Measurements from ENCODE around the gene AMPD3. TPM values are rescaled to one million over a fixed set of nuclear protein-coding genes. Genes with fewer than 3 reads are reported as not detected.

Gene AMPD3
- total and polyA plus RNA-seq, 9 donors = 2.0 to 9.3 (median 6.8) TPM

DNA sequence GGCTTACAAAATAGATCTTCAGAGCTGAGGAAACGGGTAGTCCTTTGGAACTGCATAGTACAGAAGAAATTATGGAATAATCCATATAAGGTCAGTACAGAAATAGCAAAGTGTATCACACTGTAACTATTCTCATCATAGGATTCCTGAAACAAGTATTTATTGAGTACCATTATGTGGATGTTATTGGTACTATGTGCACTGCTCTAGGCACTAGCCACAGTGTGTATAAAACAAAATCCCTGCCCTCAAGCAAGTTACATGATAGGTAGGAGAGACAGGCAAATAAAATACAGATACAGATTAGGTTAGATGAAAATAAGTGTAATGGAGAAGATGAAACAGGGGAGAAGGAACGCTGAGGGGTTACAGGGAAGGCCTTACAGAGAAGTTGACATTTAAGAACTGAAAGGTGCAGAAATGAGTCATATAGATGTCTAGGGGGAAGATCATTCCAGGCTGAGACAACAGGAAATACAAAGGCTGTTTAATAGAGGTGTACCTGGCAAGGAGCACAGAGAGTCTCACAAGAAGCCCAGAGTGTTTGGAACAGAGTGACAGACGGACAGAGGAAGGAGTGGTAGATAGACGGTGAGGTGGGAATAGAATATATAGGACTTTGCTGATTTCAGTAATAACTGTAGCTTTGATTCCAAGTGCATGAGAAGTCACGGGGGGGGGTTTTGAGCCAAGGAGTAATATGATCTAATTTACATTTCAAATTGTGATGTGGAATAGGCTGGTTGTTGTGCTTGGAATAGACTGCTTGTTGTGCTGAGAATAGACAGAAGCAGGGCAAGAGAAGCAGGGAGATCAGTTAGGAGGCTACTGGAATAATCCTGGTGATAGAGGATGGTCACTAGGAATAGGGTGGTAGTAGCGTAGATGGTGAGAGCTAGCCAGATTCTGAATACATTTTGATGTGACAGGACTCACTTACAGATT, 72.2 kb downstream of the AMPD3 start:
- no peak for DNase-seq
- no peaks in the 10 kb centered on the region for H3K4me1 ChIP-seq (ENCODE audit: insufficient read depth)
- no peaks in the 10 kb centered on the region for H3K9me3 ChIP-seq
- no peaks in the 10 kb centered on the region for H3K27me3 ChIP-seq
- H3K36me3 ChIP-seq = no peaks in the 10 kb centered on the region
- TF ChIP-seq POLR2A (IDR thresholded peaks at IDR 0.05) = no peak
- H3K4me3 ChIP-seq = no peak overlapping the region
- intact Hi-C loops (cut with DNase I) = loop anchor here in 1 of 4 donors (10.0 kb wide), 1 partner anchor 1868 kb away; no protein-coding TSS in a partner anchor
- WGBS, 3 donors = 72 to 74% (median 73%) methylated on average over 6 of the region's 6 CpGs
- no peak overlapping the region for H3K27ac ChIP-seq

DNA sequence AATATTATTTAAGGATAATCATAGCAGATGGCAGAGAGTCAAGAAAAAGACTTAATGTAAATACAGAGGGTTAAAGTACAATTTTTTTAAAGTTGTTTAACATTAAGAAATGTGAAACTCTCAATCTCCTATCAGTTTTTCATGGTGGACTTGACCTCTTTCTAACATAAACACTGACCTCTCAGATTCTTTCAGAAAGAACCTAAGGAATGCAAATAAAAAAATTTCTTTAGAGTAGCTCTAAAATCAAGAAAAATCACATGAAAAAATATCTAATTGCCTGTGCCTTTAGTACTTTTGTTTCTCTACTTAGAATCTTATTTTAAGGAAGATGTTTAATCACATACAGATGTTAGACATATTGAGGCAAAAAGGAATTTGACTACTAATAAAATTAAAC, 73.1 kb downstream of the AMPD3 start:
- intact Hi-C loops (cut with DNase I) = loop anchor here in 1 of 4 donors (10.0 kb wide), 1 partner anchor 1867 kb away; no protein-coding TSS in a partner anchor
- TF ChIP-seq, protein P1, sequence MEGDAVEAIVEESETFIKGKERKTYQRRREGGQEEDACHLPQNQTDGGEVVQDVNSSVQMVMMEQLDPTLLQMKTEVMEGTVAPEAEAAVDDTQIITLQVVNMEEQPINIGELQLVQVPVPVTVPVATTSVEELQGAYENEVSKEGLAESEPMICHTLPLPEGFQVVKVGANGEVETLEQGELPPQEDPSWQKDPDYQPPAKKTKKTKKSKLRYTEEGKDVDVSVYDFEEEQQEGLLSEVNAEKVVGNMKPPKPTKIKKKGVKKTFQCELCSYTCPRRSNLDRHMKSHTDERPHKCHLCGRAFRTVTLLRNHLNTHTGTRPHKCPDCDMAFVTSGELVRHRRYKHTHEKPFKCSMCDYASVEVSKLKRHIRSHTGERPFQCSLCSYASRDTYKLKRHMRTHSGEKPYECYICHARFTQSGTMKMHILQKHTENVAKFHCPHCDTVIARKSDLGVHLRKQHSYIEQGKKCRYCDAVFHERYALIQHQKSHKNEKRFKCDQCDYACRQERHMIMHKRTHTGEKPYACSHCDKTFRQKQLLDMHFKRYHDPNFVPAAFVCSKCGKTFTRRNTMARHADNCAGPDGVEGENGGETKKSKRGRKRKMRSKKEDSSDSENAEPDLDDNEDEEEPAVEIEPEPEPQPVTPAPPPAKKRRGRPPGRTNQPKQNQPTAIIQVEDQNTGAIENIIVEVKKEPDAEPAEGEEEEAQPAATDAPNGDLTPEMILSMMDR (IDR thresholded peaks at IDR 0.05) = no peak
- TF ChIP-seq EP300 (IDR thresholded peaks at IDR 0.05) = no peak
- TF ChIP-seq POLR2A (IDR thresholded peaks at IDR 0.05) = no peak
- H3K4me1 ChIP-seq (ENCODE audit: insufficient read depth) = no peaks in the 10 kb centered on the region
- DNase-seq = no peak
- H3K9me3 ChIP-seq = no peaks in the 10 kb centered on the region
- no peaks in the 10 kb centered on the region for H3K27me3 ChIP-seq
- H3K27ac ChIP-seq = no peak overlapping the region
- no peaks in the 10 kb centered on the region for H3K36me3 ChIP-seq
- no peak overlapping the region for H3K4me3 ChIP-seq

DNA sequence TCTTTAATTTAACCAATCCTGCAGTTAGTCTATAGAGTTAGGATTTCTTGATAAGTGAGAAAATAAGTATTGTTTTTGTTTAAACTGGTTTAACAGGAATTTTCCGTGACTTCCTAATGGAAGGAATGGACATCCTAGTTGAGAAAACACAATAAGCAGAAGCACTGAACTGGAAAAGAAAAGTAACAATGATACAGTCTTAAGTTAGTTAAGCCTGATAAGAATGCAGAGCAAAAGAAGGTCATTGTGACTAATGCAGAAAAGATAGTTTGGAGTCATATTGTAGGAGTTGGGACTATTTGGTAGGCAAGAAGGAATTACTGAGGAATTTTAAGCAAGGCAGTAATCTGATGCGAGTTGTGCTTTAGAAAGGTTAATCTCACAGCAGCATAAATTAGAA, 74.2 kb downstream of the AMPD3 start:
- 83 to 92% (median 88%) methylated on average over 2 of the region's 2 CpGs for whole genome bisulfite sequencing, 3 donors
- Histone ChIP-seq H3K27ac (no peak overlapping the region), H3K36me3 (no peaks in the 10 kb centered on the region), H3K4me1 (ENCODE audit: insufficient read depth) (no peaks in the 10 kb centered on the region), H3K27me3 (no peaks in the 10 kb centered on the region), H3K4me3 (no peak overlapping the region), H3K9me3 (no peaks in the 10 kb centered on the region)
- intact Hi-C loops (cut with DNase I) = loop anchor here in 1 of 4 donors (10.0 kb wide), 1 partner anchor 1866 kb away; no protein-coding TSS in a partner anchor
- DNase-seq = no peak
- TF ChIP-seq, protein P1 (IDR thresholded peaks at IDR 0.05) = no peak
- no peak for TF ChIP-seq EP300 (IDR thresholded peaks at IDR 0.05)
- no peak for TF ChIP-seq POLR2A (IDR thresholded peaks at IDR 0.05)

DNA sequence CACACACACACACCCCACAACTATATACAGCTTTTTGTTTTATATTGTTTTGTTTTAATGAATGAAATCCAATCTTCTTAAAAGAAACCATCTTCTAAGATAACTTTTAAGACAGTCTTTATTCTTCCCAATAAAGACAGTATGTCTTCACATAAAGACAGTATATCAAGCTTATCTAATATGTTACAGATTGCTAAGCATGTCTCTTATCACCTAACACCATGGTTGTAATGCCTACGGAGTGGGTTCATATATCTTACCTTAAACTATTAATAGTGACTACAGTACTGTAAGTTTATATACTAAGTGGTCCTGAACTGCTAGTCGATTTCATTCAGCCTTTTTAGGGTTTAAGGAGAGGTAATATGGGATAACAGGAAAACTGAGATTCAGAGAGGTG, 77.5 kb downstream of the AMPD3 start:
- H3K9me3 ChIP-seq = no peaks in the 10 kb centered on the region
- intact Hi-C loops (cut with DNase I) = no loop called here
- H3K4me1 ChIP-seq (ENCODE audit: insufficient read depth) = no peaks in the 10 kb centered on the region
- no peak for DNase-seq
- TF ChIP-seq, protein P1 (IDR thresholded peaks at IDR 0.05) = no peak
- TF ChIP-seq EP300 (IDR thresholded peaks at IDR 0.05) = no peak
- TF ChIP-seq POLR2A (IDR thresholded peaks at IDR 0.05) = no peak
- 63 to 86% (median 82%) methylated on average over 2 of the region's 2 CpGs for WGBS, 3 donors
- H3K27ac ChIP-seq = no peak overlapping the region
- no peak overlapping the region for H3K4me3 ChIP-seq
- no peaks in the 10 kb centered on the region for H3K27me3 ChIP-seq
- no peaks in the 10 kb centered on the region for H3K36me3 ChIP-seq

DNA sequence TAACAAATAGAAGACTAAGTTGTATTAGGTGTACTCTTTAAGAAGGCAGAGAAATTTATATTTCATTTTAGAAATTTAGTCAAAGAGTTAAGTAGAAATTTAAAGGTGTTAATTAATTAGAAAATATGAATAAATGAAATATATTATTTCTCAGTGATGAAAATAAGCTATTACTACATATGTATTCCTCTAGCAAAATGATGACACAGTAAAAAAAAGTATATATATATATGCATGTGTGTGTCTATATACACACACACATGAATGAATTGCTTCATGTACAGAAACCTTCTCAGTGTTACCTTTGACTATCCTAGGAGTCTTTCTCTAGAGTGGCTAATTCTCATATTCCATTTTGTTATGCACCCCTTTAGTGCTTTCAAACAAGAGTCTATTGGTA, 78.3 kb downstream of the AMPD3 start:
- intact Hi-C loops (cut with DNase I) = no loop called here
- Histone ChIP-seq H3K36me3 (no peaks in the 10 kb centered on the region), H3K27ac (no peak overlapping the region), H3K4me3 (no peak overlapping the region), H3K9me3 (no peaks in the 10 kb centered on the region), H3K4me1 (ENCODE audit: insufficient read depth) (no peaks in the 10 kb centered on the region), H3K27me3 (no peaks in the 10 kb centered on the region)
- DNase-seq = no peak
- no peak for TF ChIP-seq EP300 (IDR thresholded peaks at IDR 0.05)
- no peak for TF ChIP-seq POLR2A (IDR thresholded peaks at IDR 0.05)
- TF ChIP-seq, protein P1 (IDR thresholded peaks at IDR 0.05) = no peak

Measured in ovary (tissue), 9 donors.